ENCODE measurements around the gene PHC1.

The PHC1 gene

DNA sequence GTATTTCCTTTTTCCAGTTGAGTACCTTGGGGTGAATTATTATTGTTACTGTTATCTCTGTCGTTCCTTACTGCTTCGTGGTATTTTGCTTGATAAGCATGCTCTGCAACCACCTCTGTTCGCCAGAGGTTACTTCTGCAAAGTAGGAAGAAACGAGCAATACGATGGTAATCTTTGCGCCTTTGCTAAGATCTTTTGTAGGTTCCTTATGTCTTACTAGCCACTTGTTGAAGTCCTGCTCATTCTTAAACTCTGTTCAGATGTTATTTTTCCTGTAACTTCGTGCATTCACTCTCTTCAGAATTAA lies 35.9 kb downstream of the PHC1 start:
- DNase-seq (ENCODE audit: low spot score), result no peak

DNA sequence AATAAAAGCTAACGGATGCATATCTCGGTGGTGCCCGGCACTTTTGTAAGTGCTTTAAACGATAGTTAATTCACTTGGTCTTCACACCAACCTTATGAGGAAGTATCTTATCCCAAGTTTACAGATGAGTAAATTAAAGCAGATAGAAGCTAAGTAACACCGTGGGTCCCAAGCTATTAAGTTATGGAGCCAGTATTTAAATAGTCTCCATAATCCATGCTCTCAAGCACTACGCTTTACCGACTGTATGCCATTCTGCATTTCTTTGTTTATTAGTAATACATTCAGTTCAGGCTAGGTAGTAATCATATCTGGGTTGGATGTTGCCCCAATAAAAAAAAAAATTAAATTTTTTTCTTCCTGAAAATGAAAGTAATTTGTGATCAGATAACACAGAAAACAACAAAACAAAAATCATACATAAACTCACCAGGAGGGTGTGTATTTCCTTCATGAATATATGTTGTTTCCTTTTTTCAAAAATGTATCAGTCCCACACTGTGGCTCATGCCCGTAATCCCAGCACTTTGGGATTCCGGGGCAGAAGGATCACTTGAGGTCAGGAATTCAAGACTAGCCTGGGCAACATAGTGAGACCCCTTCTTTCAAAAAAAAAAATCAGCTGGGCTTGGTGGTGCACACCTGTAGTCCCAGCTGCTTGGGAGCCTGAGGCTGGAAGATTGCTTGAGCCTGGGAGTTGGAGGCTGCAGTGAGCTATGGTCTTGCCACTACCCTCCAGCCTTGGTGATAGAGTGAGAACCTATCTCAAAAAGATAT lies 36.6 kb downstream of the PHC1 start:
- no peak for DNase-seq (ENCODE audit: low spot score)

DNA sequence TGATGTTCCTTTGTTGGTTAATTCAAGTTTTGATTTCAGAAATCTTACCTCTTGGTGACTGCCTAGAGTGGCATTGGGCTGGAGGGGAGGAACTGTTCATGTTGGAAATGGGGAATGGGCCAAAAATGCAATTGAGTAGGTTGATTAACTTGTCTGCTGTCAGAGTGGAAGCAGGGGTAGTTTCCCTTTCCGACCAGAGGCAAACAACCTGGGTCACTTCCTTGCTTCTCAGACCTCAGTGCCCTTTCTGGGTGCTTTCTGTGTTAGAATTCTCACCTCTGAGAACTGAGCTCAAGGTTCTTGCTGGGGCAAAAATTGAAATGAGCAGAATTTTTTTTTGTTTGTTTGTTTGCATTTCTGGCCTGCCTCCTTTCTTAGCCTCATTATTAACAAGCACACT lies 37.4 kb downstream of the PHC1 start:
- no peak for DNase-seq (ENCODE audit: low spot score)

DNA sequence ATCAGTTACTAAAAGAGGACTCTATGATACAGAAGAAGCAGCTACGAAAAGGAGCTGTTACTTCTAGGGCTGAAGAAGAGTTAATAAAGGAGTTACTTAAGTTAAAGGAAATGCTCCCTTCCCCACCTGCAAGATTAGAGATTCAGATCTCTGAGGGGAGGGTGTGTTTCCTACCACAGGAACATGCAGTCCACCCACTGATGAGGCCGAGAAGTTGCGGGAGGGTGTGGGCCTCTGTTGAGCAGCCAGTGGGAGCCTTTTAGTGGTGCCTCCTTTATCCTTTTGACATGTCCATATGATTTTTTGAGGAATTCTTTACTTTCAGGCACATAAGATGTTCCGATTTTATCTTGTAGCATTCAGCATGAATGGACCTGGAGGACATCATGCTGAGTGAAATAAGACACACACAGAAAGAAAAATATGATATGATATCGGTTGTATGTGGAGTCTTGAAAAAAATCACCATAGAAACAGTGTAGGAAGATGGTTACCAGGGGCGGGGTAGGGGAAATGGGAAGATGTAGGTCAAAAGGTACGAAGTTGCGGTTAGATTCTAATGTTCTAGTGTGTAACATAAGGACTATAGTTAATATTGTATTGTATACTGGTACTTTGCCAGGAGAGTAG lies 39.6 kb downstream of the PHC1 start:
- no peak for DNase-seq (ENCODE audit: low spot score)

DNA sequence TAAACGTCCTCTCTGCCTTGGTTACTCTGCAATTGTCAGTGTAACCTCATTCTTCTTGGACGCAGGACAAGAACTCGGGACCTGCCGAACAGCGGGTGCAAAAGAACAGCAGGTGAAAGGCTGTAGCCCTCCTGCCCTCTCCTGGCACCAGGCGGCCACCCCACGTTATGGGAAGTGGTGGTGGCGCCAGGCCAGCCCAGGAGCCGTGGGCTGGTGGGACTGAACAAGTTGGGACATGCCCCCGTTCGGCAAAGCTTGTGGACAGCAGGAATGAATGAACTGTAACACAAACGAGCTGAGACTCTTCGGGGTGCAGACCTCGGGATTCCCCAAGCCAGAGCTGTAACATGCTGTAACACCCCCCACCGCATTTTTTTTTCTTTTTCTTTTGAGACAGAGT lies 41.8 kb downstream of the PHC1 start:
- DNase-seq (ENCODE audit: low spot score), result no peak

DNA sequence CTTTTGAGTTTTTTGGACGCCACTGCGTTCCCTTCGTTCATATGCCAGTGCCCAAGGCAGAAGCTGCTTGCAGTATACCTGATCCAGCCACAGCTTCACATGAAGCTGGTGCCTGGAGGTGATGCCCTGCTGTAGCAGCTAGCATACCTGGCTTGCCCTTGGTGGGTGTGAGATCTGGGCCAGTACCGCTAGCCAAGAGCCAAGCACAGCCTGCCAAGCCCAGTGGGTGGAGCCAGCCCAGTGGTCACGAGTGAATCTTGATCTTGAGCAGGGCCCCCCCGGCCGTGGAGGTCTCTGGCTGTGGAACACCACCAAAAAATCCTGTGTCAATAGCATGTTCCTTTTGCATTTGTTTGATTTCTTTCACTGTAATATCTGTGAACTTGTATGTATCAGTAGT lies 42.5 kb downstream of the PHC1 start:
- DNase-seq (ENCODE audit: low spot score), result no peak

DNA sequence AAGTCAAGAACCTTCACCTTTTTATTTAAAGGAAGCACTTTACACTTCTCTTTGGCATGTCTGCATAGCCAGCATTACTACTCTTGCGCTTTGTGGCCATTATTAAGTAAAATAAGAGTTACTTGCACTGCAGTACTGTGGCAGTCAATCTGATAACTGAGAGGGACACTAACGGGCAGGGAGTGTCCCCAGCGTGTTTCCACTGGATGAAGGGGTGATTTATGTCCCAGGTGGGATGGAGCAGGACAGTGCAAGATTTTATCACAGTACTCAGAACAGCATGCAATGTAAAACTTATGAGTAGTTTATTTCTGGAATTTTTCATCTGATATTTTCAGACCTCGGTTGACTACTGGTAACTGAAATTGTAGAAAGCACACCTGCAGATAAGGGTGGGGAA lies 43.3 kb downstream of the PHC1 start:
- DNase-seq (ENCODE audit: low spot score), result no peak

DNA sequence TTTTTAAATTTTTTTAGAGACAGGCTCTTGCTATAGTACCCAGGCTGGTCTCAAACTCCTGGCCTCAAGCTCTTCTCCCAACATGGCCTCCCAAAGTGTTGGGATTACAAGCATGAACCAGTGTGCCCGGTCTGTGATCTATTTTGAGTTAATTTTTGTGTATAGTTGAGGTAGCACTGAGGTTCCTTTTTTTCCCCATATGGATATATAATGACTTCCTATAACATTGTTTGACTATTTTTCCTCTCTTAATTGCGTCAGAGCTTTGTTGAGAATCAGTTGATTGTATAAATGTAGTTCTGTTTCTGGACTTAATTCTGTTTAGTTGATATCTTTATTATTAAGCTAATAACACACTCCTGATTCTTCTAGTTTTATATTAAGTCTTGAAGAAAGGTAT lies 43.8 kb downstream of the PHC1 start:
- DNase-seq (ENCODE audit: low spot score), result no peak

DNA sequence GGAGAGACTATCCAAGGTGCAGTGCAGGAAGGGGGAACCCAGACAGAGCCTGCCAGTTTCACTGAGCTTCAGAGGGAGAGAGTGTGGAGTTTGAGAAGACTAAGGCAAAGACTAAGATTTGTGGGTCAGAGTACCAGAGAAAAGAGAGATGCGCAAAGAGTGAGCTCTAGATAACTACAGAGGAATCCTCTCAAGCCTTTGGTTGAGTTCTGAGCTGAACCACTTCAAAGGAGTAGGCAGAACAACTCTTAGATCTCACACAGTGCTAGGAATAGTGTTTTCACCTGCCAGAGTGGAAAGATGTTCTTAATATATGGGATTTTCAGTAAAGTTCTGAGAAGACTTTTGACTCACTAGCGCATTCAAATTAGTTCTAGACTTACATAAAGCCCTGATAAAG lies 45.9 kb downstream of the PHC1 start:
- no peak for DNase-seq (ENCODE audit: low spot score)

DNA sequence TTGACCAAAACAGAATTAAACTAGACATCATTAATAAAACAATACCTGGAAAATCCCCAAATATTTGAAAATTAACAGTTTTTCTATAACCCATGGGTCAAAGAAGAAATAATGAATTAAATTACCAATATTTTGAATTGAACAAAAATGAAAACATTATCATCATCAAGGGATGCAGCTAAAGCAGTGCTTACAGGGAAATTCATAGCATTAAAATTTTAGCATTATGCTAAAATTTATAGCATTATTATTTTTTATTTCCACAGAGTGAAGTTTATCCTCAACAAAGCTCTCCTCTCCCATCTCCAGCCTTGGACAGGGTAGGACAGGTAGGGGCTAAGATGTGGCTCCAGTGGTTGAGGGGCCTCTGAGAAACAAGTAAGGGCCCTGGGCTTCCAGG lies 54.5 kb downstream of the PHC1 start:
- no peak for DNase-seq (ENCODE audit: low spot score)

DNA sequence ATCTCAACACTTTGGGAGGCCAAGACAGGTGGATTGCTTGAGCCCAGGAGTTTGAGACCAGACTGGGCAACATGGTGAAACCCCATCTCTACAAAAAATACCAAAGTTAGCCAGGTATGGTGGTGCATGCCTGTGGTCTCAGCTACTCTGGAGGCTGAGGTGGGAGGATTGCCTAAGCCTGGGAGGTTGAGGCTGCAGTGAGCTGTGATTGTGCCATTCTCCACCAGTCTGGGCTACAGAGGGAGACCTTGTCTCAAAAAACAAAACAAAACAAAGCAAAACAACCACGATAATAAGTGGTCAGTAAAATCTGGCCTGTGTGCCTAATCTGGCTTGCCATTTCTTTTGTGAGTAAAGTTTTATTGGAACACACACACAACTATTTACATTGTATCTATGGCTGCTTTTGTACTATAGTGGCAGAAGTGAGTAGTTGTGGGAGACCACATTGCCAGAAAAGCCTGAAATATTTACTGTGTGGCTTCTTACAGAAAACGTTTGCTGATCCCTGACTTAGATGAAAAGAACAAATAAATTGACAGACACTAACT lies 55.6 kb downstream of the PHC1 start:
- DNase-seq (ENCODE audit: low spot score), result no peak

DNA sequence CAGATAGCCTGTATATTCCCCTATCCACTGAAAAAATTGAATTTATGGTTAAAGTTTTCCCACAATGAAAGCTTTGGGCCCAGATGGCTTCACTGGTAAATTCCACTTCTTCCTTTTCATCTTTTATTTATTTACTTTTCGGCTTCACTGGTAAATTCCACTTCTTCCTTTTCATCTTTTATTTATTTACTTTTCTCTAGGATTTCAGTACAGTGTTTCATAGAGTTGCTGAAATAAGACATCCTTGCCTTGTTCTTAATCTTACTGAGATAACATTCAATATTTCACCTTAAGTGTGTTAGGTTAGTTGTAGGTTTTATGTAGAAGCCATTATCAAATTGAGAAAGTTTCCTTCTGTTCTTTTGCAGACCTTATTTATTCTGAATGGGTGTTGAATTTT lies 56.1 kb downstream of the PHC1 start:
- DNase-seq (ENCODE audit: low spot score), result no peak

DNA sequence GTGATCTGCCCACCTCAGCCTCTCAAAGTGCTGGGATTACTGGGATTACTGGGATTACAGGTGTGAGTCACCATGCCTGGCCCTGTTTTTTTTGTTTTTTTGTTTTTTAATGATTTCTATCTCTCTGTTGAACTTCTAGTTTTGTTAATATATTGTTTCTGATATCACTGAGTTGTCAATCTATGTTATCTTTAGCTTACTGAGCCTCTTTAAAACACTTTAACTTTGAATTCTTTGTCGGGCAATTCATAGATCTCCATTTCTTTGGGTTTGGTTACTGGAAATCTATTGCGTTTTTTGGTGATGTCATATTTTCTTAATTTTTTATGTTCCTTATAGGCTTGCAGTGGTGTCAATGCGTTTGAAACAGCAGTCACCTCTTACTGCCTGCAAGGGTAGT lies 65.8 kb downstream of the PHC1 start:
- no peak for DNase-seq (ENCODE audit: low spot score)

DNA sequence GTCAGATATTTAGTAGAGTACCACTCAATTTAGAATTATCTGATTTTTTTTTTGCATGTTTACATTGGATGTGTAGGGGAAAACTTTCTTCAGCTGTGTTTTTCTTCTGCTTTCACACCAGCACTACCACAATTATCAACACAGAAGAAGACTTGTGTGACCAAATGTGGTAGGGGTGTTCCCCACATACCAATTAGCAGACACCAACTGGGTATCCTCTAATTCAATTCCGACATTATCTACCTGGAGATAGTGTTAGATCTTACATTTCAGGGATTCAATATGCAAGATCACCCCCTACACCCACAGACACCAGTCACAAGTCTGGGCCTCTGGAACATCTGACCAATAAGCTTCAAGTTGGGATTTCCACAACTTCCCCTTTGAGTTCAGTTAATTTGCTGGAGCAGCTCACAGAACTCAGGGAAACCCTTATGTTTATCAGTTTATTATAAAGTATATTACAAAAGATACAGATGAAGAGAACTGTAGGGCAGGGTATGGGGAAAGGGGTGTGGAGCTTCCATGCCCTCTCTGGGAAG lies 71.0 kb downstream of the PHC1 start:
- DNase-seq (ENCODE audit: low spot score), result no peak

DNA sequence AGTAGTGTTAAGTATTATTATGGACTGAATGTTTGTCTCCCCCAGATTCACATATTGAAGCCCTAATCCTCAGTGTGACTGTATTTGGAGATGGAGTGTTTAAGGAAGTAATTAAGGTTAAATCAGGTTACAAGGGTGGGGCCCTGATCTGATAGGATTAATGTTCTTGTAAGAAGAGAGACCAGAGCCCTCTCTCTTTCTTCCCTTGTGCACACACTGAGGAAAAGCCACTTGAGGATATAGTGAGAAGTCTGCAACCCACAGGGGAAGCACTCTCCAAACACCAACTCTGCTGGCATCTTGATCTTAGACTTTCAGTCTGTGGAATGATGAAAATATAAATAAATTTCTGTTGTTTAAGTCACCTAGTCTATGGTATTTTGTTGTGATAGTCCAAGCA lies 72.9 kb downstream of the PHC1 start:
- no peak for DNase-seq (ENCODE audit: low spot score)

DNA sequence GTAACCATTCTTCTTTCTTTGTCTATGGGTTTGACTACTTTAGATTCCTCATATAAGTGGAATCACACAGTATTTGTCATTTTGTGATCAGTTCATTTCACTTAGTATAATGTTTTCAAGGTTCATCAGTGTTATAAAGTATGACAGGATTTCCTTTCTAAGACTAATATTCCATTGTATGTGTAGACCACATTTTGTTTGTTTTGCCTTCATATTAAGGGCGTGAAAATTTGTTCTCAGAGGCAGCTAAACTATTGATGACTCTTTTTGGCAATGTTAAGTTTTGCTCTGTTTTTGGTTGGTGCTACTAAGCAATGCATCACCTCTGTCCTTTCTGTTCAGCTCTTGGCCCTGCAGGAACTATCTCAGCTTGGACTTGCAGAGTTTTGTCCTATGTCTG lies 73.4 kb downstream of the PHC1 start:
- no peak for DNase-seq (ENCODE audit: low spot score)

DNA sequence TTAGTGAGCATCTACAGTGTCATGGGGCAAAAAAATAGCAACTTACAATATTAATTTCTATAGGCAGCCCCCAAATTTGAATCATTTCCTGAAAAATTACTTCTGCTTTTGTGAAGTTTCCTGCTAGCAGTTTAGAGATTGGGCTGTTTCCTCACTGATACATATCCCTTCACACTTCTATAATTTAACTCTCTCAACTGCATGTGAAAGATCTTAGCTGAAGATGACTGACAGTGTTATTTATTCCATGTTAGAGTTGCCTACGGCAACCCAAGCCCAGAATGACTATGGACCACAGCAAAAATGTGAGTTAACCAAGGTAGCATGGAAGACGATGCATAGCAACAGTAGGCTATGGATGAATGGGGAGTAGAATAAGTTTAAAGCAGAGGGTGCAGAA lies 75.1 kb downstream of the PHC1 start, which contains the start of gene KLRG1:
Gene KLRG1 (plus strand): TSS at position 134 of the 400 bp plus-strand sequence. CDS start 90 bp downstream, at position 224.
- no peak for DNase-seq (ENCODE audit: low spot score)
